HepG2 (cell line): ENCODE measurements around the gene JMJD8. TPM values are rescaled to one million over a fixed set of nuclear protein-coding genes. Genes with fewer than 3 reads are reported as not detected.

Experiments
- AGO2 ChIP-seq: fragments of 200-400 bp; formaldehyde crosslinking; optimal IDR thresholded peaks from 2 replicates; pipeline ENCODE3; 2017; ENCODE audit warnings: mild to moderate bottlenecking, low read depth, low read length, moderate library complexity
- BRD4 ChIP-seq: sonication (generic); formaldehyde crosslinking; IDR thresholded peaks from 2 replicates; pipeline ENCODE4 v1.4.0; 2020; ENCODE audit warnings: missing genetic modification reagents
- FIP1L1 ChIP-seq: fragments of 200-400 bp; formaldehyde crosslinking; IDR thresholded peaks from 2 replicates; pipeline ENCODE4 v1.6.1; 2018; ENCODE audit warnings: low read depth, mild to moderate bottlenecking, low read length, moderate library complexity, borderline replicate concordance; ENCODE audit not compliant: insufficient read depth
- GATAD1 ChIP-seq: IDR thresholded peaks from 2 replicates; pipeline ENCODE4 v1.6.1; 2016; ENCODE audit warnings: missing genetic modification reagents, missing compliant biosample characterization
- HES4 ChIP-seq: sonication (generic); formaldehyde crosslinking; IDR thresholded peaks from 2 replicates; pipeline ENCODE4 v1.9.0; 2021; ENCODE audit warnings: mild to moderate bottlenecking, missing genetic modification reagents, borderline replicate concordance
- MAZ ChIP-seq, 2 experiments: sonication (generic) in 1 of 2; formaldehyde crosslinking in 1 of 2; IDR thresholded peaks; 2 replicates each; pipeline versions ENCODE4 v1.5.0 to v1.6.1; 2012 to 2020; ENCODE audit warnings: low read depth in 2 of 2, mild to moderate bottlenecking in 2 of 2, borderline replicate concordance in 1 of 2, improper control_type of control experiment in 1 of 2, low read length in 1 of 2, missing genetic modification reagents in 1 of 2, moderate library complexity in 1 of 2
- MXI1 ChIP-seq: IDR thresholded peaks from 3 replicates; pipeline ENCODE4 v1.6.1; 2012; ENCODE audit warnings: low read depth, low read length, inconsistent platforms, borderline replicate concordance
- NONO ChIP-seq, 2 experiments: fragments of 450-650 bp in 1 of 2; sonication (generic) in 1 of 2; formaldehyde crosslinking in 1 of 2; IDR thresholded peaks in 1 of 2; conservative IDR thresholded peaks in 1 of 2; 2 replicates each; pipeline versions ENCODE4 v1.6.1 to v1.8.0; 2017 to 2022; ENCODE audit warnings: mild to moderate bottlenecking in 1 of 2, missing genetic modification reagents in 1 of 2, moderate library complexity in 1 of 2
- RAD21 ChIP-seq: fragments of 450-650 bp; formaldehyde crosslinking; IDR thresholded peaks from 2 replicates; pipeline ENCODE4 v1.5.0; 2020; ENCODE audit warnings: mild to moderate bottlenecking
- SALL2 ChIP-seq: sonication (generic); formaldehyde crosslinking; IDR thresholded peaks from 2 replicates; pipeline ENCODE4 v1.8.1; 2023; ENCODE audit warnings: mild to moderate bottlenecking, missing genetic modification reagents, inconsistent platforms
- SP1 ChIP-seq, 2 experiments: fragments of 450-650 bp in 1 of 2; sonication (generic) in 1 of 2; formaldehyde crosslinking in 1 of 2; IDR thresholded peaks; 2 replicates each; pipeline versions ENCODE4 v1.4.0 to v1.6.1; 2016 to 2020; ENCODE audit warnings: missing genetic modification reagents in 1 of 2
- TAF1 ChIP-seq: sonication (generic); formaldehyde crosslinking; IDR thresholded peaks from 2 replicates; pipeline ENCODE4 v1.4.0; 2020; ENCODE audit warnings: missing genetic modification reagents
- TBP ChIP-seq: sonication (generic); formaldehyde crosslinking; IDR thresholded peaks from 2 replicates; pipeline ENCODE4 v1.5.0; 2020; ENCODE audit warnings: missing genetic modification reagents
- YEATS4 ChIP-seq: sonication (generic); formaldehyde crosslinking; IDR thresholded peaks from 2 replicates; pipeline ENCODE4 v1.4.0; 2020; ENCODE audit warnings: missing genetic modification reagents, borderline replicate concordance
- ZNF350 ChIP-seq: sonication (generic); formaldehyde crosslinking; IDR thresholded peaks from 2 replicates; pipeline ENCODE4 v1.4.0; 2020; ENCODE audit warnings: mild to moderate bottlenecking, low read depth, missing genetic modification reagents, borderline replicate concordance
- ZNF563 ChIP-seq: sonication (generic); formaldehyde crosslinking; IDR thresholded peaks from 2 replicates; pipeline ENCODE4 v1.8.0; 2022; ENCODE audit warnings: mild to moderate bottlenecking, moderate library complexity, missing genetic modification reagents
- ZNF607 ChIP-seq: sonication (generic); formaldehyde crosslinking; IDR thresholded peaks from 2 replicates; pipeline ENCODE4 v1.5.1; 2020; ENCODE audit warnings: missing genetic modification reagents, mild to moderate bottlenecking, borderline replicate concordance
- ZNF761 ChIP-seq: sonication (generic); formaldehyde crosslinking; conservative IDR thresholded peaks from 2 replicates; pipeline ENCODE4 v1.4.0; 2020; ENCODE audit warnings: mild to moderate bottlenecking, missing genetic modification reagents
- polyA plus RNA-seq, 8 experiments: library from polyadenylated mRNA; depleted of rRNA in 3 of 8; stranded (reverse) in 7 of 8; unstranded in 1 of 8; fragments of >200 nt; fragmentation: Illumina TruSeq in 4 of 8; extraction: Trizol in 4 of 8; gene quantifications; 2 replicates each; pipeline versions ENCODE4 v1.2.1 to v1.2.3, GENCODE V29; 2011 to 2016; ENCODE audit warnings: low read depth in 4 of 8, missing spikeins in 1 of 8, mixed read lengths in 1 of 8; ENCODE audit not compliant: insufficient read depth in 1 of 8
- total RNA-seq, 5 experiments: library from RNA; depleted of rRNA; stranded (reverse); fragments of >200 nt; fragmentation: Illumina TruSeq; extraction: Trizol; gene quantifications; 2 replicates each; pipeline ENCODE4 v1.2.3, GENCODE V29; 2016; ENCODE audit warnings: low read depth in 1 of 5
- TF ChIP-seq, protein P1 (sequence below): sonication (generic); formaldehyde crosslinking; IDR thresholded peaks from 2 replicates; pipeline ENCODE4 v1.4.0; 2020; ENCODE audit warnings: missing genetic modification reagents
- TF ChIP-seq, protein P2 (sequence below): IDR thresholded peaks from 2 replicates; pipeline ENCODE4 v1.6.1; 2016; ENCODE audit warnings: low read depth, control low read depth
- TF ChIP-seq, protein P3 (sequence below): sonication (generic); formaldehyde crosslinking; IDR thresholded peaks from 2 replicates; pipeline ENCODE4 v1.5.0; 2020; ENCODE audit warnings: missing genetic modification reagents
- TF ChIP-seq, protein P4 (sequence below): IDR thresholded peaks from 2 replicates; pipeline ENCODE4 v1.6.1; 2016

Gene JMJD8
- total and polyA plus RNA-seq, 2 of the 13 experiments (the other 11 are each of a cell fraction or from before 2014, with no cell fraction given), result 2.6 to 11.8 TPM

DNA sequence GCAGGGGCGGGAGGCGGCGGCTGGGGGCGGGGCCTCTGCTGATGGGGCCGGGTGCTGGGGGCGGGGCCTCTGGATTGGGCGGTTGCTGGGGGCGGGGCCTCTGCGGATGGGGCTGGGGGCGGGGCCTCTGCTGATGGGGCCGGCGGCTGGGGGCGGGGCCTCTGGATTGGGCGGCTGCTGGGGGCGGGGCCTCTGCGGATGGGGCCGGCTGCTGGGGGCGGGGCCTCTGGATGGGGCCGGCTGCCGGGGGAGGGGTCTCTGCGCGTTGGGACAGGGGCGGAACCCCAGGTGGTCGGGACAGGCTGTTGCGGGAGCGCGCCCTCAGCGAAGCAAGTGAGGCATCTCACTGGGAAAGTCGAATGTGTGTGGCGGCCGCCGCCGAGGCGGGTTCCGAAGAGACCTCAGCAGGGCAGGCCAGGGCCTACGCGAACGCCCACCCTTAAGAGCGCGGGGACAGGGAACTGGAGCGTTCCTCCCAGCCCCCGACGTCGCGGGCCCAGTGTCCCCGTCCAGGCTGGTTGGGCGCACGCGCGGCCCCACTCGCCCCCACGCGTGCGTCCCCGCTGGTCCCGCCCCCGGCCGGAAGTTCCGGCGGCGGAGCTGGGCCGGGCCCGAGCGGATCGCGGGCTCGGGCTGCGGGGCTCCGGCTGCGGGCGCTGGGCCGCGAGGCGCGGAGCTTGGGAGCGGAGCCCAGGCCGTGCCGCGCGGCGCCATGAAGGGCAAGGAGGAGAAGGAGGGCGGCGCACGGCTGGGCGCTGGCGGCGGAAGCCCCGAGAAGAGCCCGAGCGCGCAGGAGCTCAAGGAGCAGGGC, 4.1 kb downstream of the JMJD8 start, which contains the start of gene STUB1 (continued):
- TF ChIP-seq, protein P1, sequence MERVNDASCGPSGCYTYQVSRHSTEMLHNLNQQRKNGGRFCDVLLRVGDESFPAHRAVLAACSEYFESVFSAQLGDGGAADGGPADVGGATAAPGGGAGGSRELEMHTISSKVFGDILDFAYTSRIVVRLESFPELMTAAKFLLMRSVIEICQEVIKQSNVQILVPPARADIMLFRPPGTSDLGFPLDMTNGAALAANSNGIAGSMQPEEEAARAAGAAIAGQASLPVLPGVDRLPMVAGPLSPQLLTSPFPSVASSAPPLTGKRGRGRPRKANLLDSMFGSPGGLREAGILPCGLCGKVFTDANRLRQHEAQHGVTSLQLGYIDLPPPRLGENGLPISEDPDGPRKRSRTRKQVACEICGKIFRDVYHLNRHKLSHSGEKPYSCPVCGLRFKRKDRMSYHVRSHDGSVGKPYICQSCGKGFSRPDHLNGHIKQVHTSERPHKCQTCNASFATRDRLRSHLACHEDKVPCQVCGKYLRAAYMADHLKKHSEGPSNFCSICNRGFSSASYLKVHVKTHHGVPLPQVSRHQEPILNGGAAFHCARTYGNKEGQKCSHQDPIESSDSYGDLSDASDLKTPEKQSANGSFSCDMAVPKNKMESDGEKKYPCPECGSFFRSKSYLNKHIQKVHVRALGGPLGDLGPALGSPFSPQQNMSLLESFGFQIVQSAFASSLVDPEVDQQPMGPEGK, result peak; percentile 74
- TF ChIP-seq BRD4 (0 out of 2 replicates have a peak, but pooled peaks have one; percentile 54), ZNF761 (no peak), YEATS4 (CRISPR knock-in tag) (peak; percentile 73), HES4 (CRISPR knock-in tag) (peak; percentile 75; the same call in 1 of the 2 replicates), AGO2 (peak; percentile 50), SP1 (IDR thresholded peaks at IDR 0.05) (no peak), SP1 (CRISPR knock-in tag; IDR thresholded peaks at IDR 0.05) (0 out of 2 replicates have a peak, but pooled peaks have one; percentile 35), ZNF350 (no peak), MXI1 (peak; percentile 63; the same call in 1 of the 3 replicates), ZNF607 (CRISPR knock-in tag) (0 out of 2 replicates have a peak, but pooled peaks have one; percentile 62), GATAD1 (CRISPR knock-in tag) (peak; percentile 45), TBP (CRISPR knock-in tag) (no peak), ZNF563 (CRISPR knock-in tag) (peak; percentile 14; the same call in 1 of the 2 replicates), SALL2 (peak; percentile 0; the same call in 1 of the 2 replicates), TAF1 (peak; percentile 16; the same call in 1 of the 2 replicates), RAD21 (CRISPR knock-in tag) (peak; percentile 50; the same call in 1 of the 2 replicates), NONO (IDR thresholded peaks at IDR 0.05) (no peak), NONO (CRISPR knock-in tag; conservative IDR thresholded peaks at IDR 0.05) (0 out of 2 replicates have a peak, but pooled peaks have one; percentile 26), FIP1L1 (no peak), MAZ (IDR thresholded peaks at IDR 0.05; ENCODE audit: borderline replicate concordance, low read depth, low read length) (peak; percentile 41; the same call in 1 of the 2 replicates), MAZ (CRISPR knock-in tag; IDR thresholded peaks at IDR 0.05; ENCODE audit: low read depth) (no peak; the same call in none of the 2 replicates)
- TF ChIP-seq, protein P2, sequence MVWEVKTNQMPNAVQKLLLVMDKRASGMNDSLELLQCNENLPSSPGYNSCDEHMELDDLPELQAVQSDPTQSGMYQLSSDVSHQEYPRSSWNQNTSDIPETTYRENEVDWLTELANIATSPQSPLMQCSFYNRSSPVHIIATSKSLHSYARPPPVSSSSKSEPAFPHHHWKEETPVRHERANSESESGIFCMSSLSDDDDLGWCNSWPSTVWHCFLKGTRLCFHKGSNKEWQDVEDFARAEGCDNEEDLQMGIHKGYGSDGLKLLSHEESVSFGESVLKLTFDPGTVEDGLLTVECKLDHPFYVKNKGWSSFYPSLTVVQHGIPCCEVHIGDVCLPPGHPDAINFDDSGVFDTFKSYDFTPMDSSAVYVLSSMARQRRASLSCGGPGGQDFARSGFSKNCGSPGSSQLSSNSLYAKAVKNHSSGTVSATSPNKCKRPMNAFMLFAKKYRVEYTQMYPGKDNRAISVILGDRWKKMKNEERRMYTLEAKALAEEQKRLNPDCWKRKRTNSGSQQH (CRISPR knock-in tag), result no peak
- TF ChIP-seq, protein P3, sequence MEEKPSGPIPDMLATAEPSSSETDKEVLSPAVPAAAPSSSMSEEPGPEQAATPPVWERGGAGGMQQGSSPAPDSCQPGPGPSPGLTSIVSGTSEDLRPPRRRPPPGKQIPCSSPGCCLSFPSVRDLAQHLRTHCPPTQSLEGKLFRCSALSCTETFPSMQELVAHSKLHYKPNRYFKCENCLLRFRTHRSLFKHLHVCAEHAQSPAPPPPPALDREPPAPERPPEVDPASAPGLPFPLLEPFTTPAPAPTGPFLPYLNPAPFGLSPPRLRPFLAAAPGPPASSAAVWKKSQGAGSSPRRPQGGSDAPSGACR (CRISPR knock-in tag), result 0 out of 2 replicates have a peak, but pooled peaks have one; percentile 8
- TF ChIP-seq, protein P4, sequence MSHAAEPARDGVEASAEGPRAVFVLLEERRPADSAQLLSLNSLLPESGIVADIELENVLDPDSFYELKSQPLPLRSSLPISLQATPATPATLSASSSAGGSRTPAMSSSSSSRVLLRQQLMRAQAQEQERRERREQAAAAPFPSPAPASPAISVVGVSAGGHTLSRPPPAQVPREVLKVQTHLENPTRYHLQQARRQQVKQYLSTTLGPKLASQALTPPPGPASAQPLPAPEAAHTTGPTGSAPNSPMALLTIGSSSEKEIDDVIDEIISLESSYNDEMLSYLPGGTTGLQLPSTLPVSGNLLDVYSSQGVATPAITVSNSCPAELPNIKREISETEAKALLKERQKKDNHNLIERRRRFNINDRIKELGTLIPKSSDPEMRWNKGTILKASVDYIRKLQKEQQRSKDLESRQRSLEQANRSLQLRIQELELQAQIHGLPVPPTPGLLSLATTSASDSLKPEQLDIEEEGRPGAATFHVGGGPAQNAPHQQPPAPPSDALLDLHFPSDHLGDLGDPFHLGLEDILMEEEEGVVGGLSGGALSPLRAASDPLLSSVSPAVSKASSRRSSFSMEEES (CRISPR knock-in tag), result no peak; the same call in 1 of the 2 replicates
